SK-N-SH treated with all-trans-retinoic acid at 6 μM for 48 hours (cell line): ENCODE data around the gene TMEM120B.
A peak's percentile ranks its signal among the peaks of the same experiment; 100 is the strongest.
"Not testable (repeated sequence)": the region's sequence is repeated elsewhere in the genome, so short reads cannot be mapped to it uniquely, and the experiment has no call there.

ENCODE experiments used
- ATAC-seq: fragments of 200-7000 bp; cut with Tn5 transposase; 3 replicates; pipeline ENCODE4 v1.9.1; 2020; ENCODE audit warnings: mild to moderate bottlenecking, moderate library complexity
- ARNTL ChIP-seq: fragments of 450-650 bp; formaldehyde crosslinking; IDR thresholded peaks from 2 replicates; pipeline ENCODE4 v1.5.0; 2020; ENCODE audit warnings: low read depth, mild to moderate bottlenecking, moderate library complexity, borderline replicate concordance
- BACH2 ChIP-seq: fragments of 250-450 bp; sonication (Bioruptor Pico); IDR thresholded peaks from 2 replicates; pipeline ENCODE4 v1.9.0; 2021; ENCODE audit warnings: mild to moderate bottlenecking, borderline replicate concordance
- CREB5 ChIP-seq: fragments of 250-450 bp; sonication (Bioruptor Pico); IDR thresholded peaks from 2 replicates; pipeline ENCODE4 v1.5.1; 2020; ENCODE audit warnings: low read depth, mild to moderate bottlenecking, moderate library complexity
- CSDC2 ChIP-seq: fragments of 250-450 bp; sonication (Bioruptor Pico); IDR thresholded peaks from 2 replicates; pipeline ENCODE4 v1.5.0; 2020; ENCODE audit warnings: mild to moderate bottlenecking, moderate library complexity
- CSRNP3 ChIP-seq: fragments of 250-450 bp; sonication (Bioruptor Pico); IDR thresholded peaks from 2 replicates; pipeline ENCODE4 v1.5.1; 2021; ENCODE audit warnings: mild to moderate bottlenecking, moderate library complexity
- ESRRG ChIP-seq: fragments of 250-450 bp; sonication (Bioruptor Pico); IDR thresholded peaks from 2 replicates; pipeline ENCODE4 v1.6.1; 2021; ENCODE audit warnings: mild to moderate bottlenecking
- GLIS3 ChIP-seq: fragments of 250-450 bp; sonication (Bioruptor Pico); IDR thresholded peaks from 2 replicates; pipeline ENCODE4 v1.5.0; 2020; ENCODE audit warnings: mild to moderate bottlenecking, moderate library complexity
- ISL1 ChIP-seq: fragments of 250-450 bp; sonication (Bioruptor Pico); IDR thresholded peaks from 2 replicates; pipeline ENCODE4 v2.1.2; 2022; ENCODE audit warnings: mild to moderate bottlenecking, moderate library complexity
- OSR1 ChIP-seq: fragments of 250-450 bp; sonication (Bioruptor Pico); IDR thresholded peaks from 2 replicates; pipeline ENCODE4 v1.8.0; 2022; ENCODE audit warnings: moderate library complexity, mild to moderate bottlenecking, inconsistent platforms
- POU6F1 ChIP-seq: fragments of 250-450 bp; sonication (Bioruptor Pico); IDR thresholded peaks from 2 replicates; pipeline ENCODE4 v1.8.0; 2021; ENCODE audit warnings: low read depth, mild to moderate bottlenecking, moderate library complexity, borderline replicate concordance
- RARB ChIP-seq: fragments of 250-450 bp; sonication (Bioruptor Pico); IDR thresholded peaks from 2 replicates; pipeline ENCODE4 v1.8.0; 2021; ENCODE audit warnings: mild to moderate bottlenecking, moderate library complexity
- TCF4 ChIP-seq: fragments of 250-450 bp; sonication (Bioruptor Pico); IDR thresholded peaks from 2 replicates; pipeline ENCODE4 v1.8.0; 2021; ENCODE audit warnings: mild to moderate bottlenecking, moderate library complexity, borderline replicate concordance
- TOX ChIP-seq: fragments of 250-450 bp; sonication (Bioruptor Pico); IDR thresholded peaks from 2 replicates; pipeline ENCODE4 v1.8.0; 2021; ENCODE audit warnings: mild to moderate bottlenecking, moderate library complexity, borderline replicate concordance
- TSHZ2 ChIP-seq: fragments of 250-450 bp; sonication (Bioruptor Pico); IDR thresholded peaks from 2 replicates; pipeline ENCODE4 v1.5.0; 2020; ENCODE audit warnings: mild to moderate bottlenecking, moderate library complexity
- ZC3H10 ChIP-seq: fragments of 250-450 bp; sonication (Bioruptor Pico); IDR thresholded peaks from 2 replicates; pipeline ENCODE4 v1.5.1; 2021; ENCODE audit warnings: mild to moderate bottlenecking, moderate library complexity
- ZFP3 ChIP-seq: fragments of 250-450 bp; sonication (Bioruptor Pico); IDR thresholded peaks from 2 replicates; pipeline ENCODE4 v1.5.0; 2020; ENCODE audit warnings: mild to moderate bottlenecking, moderate library complexity
- ZNF70 ChIP-seq: fragments of 450-650 bp; formaldehyde crosslinking; IDR thresholded peaks from 2 replicates; pipeline ENCODE4 v1.5.0; 2020; ENCODE audit warnings: mild to moderate bottlenecking, moderate library complexity
- ZNF8 ChIP-seq: fragments of 450-650 bp; formaldehyde crosslinking; IDR thresholded peaks from 2 replicates; pipeline ENCODE4 v1.5.0; 2020; ENCODE audit warnings: mild to moderate bottlenecking, moderate library complexity
- TF ChIP-seq, protein P1 (sequence below): fragments of 250-450 bp; sonication (Bioruptor Pico); IDR thresholded peaks from 2 replicates; pipeline ENCODE4 v1.8.0; 2020; ENCODE audit warnings: mild to moderate bottlenecking, moderate library complexity, borderline replicate concordance

The TMEM120B gene

DNA sequence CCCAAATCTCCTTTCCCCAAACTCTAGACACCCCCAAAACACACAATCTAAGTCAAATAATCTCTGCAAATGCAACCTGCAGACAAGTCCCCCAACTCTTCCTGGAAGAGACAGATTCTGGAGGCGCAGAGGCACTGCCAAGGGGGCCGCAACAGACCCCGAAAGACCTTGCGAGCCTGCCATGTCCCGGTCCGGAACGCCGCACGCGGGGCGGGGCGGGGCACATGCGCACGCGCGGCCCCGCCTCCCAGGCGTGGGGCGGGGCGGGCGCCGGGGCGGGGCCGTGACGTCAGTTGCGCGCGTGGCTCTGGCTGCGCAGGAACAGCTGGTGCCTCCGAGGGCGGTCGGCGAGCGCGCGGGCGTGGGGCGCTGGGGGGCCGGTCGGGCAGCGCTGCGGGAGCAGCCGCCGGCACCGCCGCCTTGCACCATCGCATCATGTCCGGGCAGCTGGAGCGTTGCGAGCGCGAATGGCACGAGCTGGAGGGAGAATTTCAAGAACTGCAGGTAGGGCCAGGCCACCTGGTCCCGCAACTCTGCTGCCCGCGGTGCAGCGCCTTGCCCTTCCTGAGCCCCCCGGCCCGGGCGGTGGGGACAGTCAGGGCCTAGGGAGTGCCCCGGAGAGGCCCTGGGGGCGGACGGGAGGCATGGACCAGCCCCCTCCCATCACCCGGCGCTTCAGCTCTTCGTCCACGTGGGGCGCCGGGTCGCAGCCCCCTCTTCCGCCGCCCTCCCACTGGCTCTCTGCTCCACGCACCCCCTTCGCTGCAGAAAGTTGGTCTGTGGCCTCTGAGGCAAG is at the start of gene TMEM120B:
Gene TMEM120B, plus strand, starts transcription at position 292 of the 796 bp plus-strand sequence. Its CDS starts 144 bp downstream, at position 436.
- ATAC-seq, result peak; percentile 68
- TF ChIP-seq CREB5 (CRISPR knock-in tag) (no peak), POU6F1 (no peak), ARNTL (CRISPR knock-in tag) (no peak), RARB (no peak)

DNA sequence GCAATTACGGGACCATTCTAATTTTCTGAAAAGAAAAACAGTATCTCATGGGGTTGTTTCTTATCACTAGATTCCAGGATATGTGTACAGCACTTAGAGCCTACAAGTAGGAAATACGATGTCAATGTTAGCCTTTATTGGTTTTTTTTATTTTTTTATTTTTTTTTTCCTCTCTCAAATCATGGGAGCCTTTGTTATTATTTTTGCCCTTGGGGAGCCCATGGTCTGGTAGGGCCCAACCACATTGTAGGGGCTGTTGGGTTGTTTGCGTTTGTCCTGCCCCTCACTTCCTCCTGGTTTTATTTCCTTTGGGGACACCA is 49.0 kb upstream of the TMEM120B start:
- no peak for ATAC-seq
- TF ChIP-seq TSHZ2 (CRISPR knock-in tag) (no peak), ZNF8 (no peak), ZNF70 (CRISPR knock-in tag) (no peak), ESRRG (CRISPR knock-in tag) (no peak), ZFP3 (CRISPR knock-in tag) (no peak), GLIS3 (CRISPR knock-in tag) (no peak), ARNTL (CRISPR knock-in tag) (no peak), TCF4 (CRISPR knock-in tag) (no peak), ISL1 (CRISPR knock-in tag) (no peak), TOX (CRISPR knock-in tag) (no peak), CSDC2 (no peak), RARB (no peak), POU6F1 (no peak), OSR1 (CRISPR knock-in tag) (no peak), CSRNP3 (CRISPR knock-in tag) (no peak), CREB5 (CRISPR knock-in tag) (no peak), ZC3H10 (no peak), BACH2 (CRISPR knock-in tag) (no peak)
- TF ChIP-seq, protein P1, sequence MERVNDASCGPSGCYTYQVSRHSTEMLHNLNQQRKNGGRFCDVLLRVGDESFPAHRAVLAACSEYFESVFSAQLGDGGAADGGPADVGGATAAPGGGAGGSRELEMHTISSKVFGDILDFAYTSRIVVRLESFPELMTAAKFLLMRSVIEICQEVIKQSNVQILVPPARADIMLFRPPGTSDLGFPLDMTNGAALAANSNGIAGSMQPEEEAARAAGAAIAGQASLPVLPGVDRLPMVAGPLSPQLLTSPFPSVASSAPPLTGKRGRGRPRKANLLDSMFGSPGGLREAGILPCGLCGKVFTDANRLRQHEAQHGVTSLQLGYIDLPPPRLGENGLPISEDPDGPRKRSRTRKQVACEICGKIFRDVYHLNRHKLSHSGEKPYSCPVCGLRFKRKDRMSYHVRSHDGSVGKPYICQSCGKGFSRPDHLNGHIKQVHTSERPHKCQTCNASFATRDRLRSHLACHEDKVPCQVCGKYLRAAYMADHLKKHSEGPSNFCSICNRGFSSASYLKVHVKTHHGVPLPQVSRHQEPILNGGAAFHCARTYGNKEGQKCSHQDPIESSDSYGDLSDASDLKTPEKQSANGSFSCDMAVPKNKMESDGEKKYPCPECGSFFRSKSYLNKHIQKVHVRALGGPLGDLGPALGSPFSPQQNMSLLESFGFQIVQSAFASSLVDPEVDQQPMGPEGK (CRISPR knock-in tag), result no peak

DNA sequence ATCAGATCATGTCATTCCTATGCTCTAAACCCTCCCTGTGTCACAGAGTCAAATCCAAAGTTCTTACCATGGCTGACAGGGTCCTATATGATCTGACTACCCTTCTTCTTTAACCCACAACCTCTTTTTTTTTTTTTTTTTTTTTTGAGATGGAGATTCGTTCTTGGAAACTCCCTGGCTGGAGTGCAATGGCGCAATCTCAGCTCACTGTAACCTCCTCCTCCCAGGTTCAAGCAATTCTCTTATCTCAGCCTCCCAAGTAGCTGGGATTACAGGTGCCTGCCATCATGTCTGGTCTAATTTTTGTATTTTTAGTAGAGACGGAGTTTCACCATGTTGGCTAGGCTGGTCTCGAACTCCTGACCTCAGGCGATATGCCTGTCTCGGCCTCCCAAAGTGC is 45.7 kb upstream of the TMEM120B start:
- not testable (repeated sequence) for ATAC-seq
